ENCODE results near the gene PPFIA1. TPM values are rescaled to one million over a fixed set of nuclear protein-coding genes. Genes with fewer than 3 reads are reported as not detected.

Gene PPFIA1
- total RNA-seq, 1 experiment from 2014 or later: 63.4 TPM

DNA sequence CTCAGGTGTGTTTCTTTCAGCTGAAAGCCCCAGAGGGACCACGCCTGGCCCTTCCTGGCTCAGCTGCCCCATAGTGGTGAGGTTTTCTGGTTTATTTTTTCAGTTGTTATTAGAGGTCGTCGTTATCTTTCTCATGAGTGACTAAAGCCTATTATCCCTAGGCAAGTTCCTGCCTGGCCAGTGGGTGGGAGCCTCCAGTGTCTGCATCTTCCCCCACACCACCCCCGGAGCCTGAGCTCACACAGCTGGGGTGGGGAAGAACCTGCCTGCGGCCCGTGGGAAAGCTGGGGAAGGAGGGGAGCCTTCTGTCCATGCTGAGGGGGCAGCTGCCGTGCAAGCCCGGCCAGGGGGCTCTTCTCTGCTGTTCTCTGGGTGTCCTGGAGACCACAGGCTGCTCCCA is 24.3 kb upstream of the PPFIA1 start:
- no peaks in the 10 kb centered on the region; the same call in 1 of the 2 replicates for H3K4me1 ChIP-seq (ENCODE audit: insufficient read depth, low read length)
- no peak overlapping the region for H3K18ac ChIP-seq (ENCODE audit: insufficient read length, low read depth, low read length)
- H3K23me2 ChIP-seq (ENCODE audit: insufficient read length, low read depth, low read length, poor library complexity, severe bottlenecking): no peaks in the 10 kb centered on the region
- no peaks in the 10 kb centered on the region for H3K9me3 ChIP-seq (ENCODE audit: control insufficient read depth, low read depth, low read length)
- H4K91ac ChIP-seq (ENCODE audit: insufficient read length, low read depth, low read length): no peak overlapping the region
- H3T11ph ChIP-seq (ENCODE audit: low read length): no peak overlapping the region
- no peak overlapping the region for H3K9ac ChIP-seq (ENCODE audit: extremely low read depth, insufficient read length, low read length)
- H2BK120ac ChIP-seq (ENCODE audit: low read depth, low read length, poor library complexity, severe bottlenecking): no peak overlapping the region
- H3K27ac Mint-ChIP-seq: no peak overlapping the region; a peak in 1 of 7 replicates
- H2BK15ac ChIP-seq (ENCODE audit: low read depth, low read length): no peak overlapping the region
- H2BK20ac ChIP-seq (ENCODE audit: low read depth, low read length, poor library complexity, severe bottlenecking): no peak overlapping the region
- no peaks in the 10 kb centered on the region for H3K79me2 ChIP-seq (ENCODE audit: insufficient read depth, low read length)
- peaks cover 4 to 10% of the 10 kb centered on the region in 2 experiments for H3K4me1 Mint-ChIP-seq
- no peak overlapping the region for H2AFZ ChIP-seq (ENCODE audit: low read length)
- H2AK5ac ChIP-seq (ENCODE audit: insufficient read length, low read length): no peak overlapping the region
- no peak overlapping the region for H3K23ac ChIP-seq (ENCODE audit: insufficient read length, low read depth, low read length)
- no CpG with 5 or more reads among the region's 8 CpGs for WGBS (ENCODE audit: extremely low coverage, insufficient read length, low lambda C conversion rate)
- H3K14ac ChIP-seq (ENCODE audit: insufficient read depth, low read length): no peak overlapping the region
- H3K27me3 ChIP-seq (ENCODE audit: insufficient read depth, low read length): no peaks in the 10 kb centered on the region
- H4K20me1 ChIP-seq (ENCODE audit: control insufficient read depth, insufficient read depth, insufficient read length): no peaks in the 10 kb centered on the region
- H3K4ac ChIP-seq (ENCODE audit: low read depth, low read length): no peak overlapping the region
- H3K27me3 Mint-ChIP-seq (ENCODE audit: low read depth): peaks cover 20% of the 10 kb centered on the region
- H3K56ac ChIP-seq (ENCODE audit: insufficient read length, low read depth, low read length): no peak overlapping the region
- no peaks in the 10 kb centered on the region for H3K9me3 Mint-ChIP-seq
- no peak for DNase-seq
- H4K5ac ChIP-seq (ENCODE audit: insufficient read length, low read depth, low read length): no peak overlapping the region
- H3K4me3 Mint-ChIP-seq: no peak overlapping the region
- H2BK12ac ChIP-seq (ENCODE audit: insufficient read length, low read depth, low read length): no peak overlapping the region
- no peak overlapping the region for H2BK5ac ChIP-seq (ENCODE audit: insufficient read length, low read length)
- H3K27ac ChIP-seq (ENCODE audit: insufficient read length, low read depth, low read length): no peak overlapping the region
- no peaks in the 10 kb centered on the region for H3K36me3 Mint-ChIP-seq (ENCODE audit: insufficient read depth in 1 of 3, low read depth in 3 of 3)
- H3K79me1 ChIP-seq (ENCODE audit: insufficient read depth, low read depth, low read length, poor library complexity, severe bottlenecking): no peaks in the 10 kb centered on the region
- no peak for TF ChIP-seq CTCF (conservative IDR thresholded peaks at IDR 0.05)
- no peak overlapping the region for H3K4me2 ChIP-seq (ENCODE audit: insufficient read depth, insufficient read length, low read length)
- H4K8ac ChIP-seq (replicated peaks; ENCODE audit: insufficient read length, low read depth, low read length): no peak overlapping the region

Data from H9 (cell line).